ENCODE data around the gene KDSR.

DNA sequence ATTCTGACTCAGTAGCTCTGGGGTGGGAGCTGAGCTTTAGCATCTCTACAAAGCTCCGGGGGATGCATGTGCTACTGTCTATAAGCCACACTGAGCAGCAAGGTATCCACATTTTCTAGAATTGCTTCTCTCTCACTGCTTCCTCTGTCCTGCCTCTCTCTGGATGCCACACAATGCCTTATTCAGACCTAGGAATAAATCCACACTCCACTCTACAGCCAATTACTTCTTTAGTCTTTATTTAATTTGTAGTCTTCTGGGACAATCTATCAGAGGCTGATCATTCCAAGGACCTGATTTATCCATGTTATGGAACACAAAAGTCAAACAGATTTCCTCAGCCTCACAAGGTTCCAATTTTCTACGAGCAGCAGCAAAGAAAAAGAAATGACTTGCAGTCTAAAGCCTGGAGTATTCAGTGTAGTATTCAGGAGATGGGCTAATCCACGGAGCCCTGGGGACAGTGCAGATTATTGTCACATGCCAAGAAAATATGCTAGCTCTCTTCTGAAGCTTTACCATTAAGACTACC lies 51.8 kb downstream of the KDSR start:
- TF ChIP-seq ZNF274 (IDR thresholded peaks at IDR 0.05; ENCODE audit: low read depth, low read length) (no peak), YY1 (IDR thresholded peaks at IDR 0.05; ENCODE audit: insufficient read depth, insufficient read length) (no peak), SUZ12 (IDR thresholded peaks at IDR 0.05; ENCODE audit: extremely low read depth, insufficient read depth, insufficient read length) (no peak)

Measured in NT2/D1 (cell line).